NCI-H1048 (cell line): ENCODE results near the gene HUS1B.
"Not testable (repeated sequence)": the region's sequence is repeated elsewhere in the genome, so short reads cannot be mapped to it uniquely, and the experiment has no call there.

ENCODE experiments used
- DNase-seq: peaks from one replicate; lab custom pipeline; 2025; lab: John Stamatoyannopoulos, UW

The HUS1B gene

DNA sequence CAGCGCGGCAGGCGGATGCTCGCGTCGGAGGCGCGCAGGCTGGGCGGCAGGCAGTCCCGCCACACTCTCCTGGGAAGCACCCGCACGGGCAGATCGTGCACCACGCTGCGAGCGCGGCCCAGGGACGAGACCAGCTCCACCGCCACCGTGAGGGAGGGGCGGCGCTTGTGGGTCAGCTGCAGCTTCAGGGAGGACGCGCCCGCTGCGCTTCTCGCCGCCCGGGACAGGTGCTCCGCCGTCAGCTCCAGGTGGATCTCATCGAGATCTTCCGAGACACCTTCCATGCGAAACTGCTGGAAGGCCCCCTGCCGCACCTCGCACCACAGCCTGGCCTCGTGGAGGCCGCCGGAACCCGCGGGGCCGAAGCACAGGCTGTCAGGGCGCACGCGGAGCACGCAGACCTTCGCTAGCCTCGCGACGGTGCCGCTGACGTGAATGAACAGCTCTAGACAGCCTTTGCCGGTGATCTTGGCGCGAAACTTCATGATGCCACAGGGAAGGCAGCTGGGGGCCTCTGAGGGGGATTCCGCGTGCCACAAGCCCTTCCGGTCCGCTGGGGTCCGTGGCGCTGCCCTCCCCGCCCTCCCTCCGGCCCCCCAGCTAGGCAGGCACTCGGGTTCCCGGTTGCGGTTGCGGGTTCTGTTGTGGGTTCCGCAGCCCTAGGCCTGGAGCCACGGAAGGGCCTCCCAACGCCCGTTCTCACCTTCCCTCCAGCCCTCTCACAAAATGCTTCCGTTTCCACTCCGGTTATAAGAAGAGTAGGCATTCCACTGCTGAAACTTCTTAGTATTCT lies at the start of gene HUS1B:
TSS of gene HUS1B (minus strand) at position 641 of the 793 bp plus-strand sequence. CDS start at position 485, 156 bp downstream.
- no peak for DNase-seq

DNA sequence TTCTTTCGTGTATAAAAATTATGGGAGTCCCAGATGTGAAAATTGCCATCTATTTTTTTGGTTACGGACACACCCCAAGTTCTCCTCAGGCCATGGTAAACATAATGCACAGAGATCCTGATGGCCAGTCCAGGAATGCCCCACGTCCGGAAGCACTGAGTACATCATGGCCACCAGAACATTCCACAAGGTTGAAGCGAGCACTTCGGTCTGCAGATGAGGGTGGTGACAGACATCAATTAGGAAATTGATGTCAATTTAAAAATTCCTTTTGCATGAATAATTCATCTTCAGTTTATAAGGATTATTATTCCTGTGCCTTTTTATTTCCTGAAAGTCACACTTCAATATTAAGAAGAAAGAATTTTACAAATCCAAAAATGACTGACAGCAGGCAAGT lies 49.2 kb upstream of the HUS1B start:
- no peak for DNase-seq

DNA sequence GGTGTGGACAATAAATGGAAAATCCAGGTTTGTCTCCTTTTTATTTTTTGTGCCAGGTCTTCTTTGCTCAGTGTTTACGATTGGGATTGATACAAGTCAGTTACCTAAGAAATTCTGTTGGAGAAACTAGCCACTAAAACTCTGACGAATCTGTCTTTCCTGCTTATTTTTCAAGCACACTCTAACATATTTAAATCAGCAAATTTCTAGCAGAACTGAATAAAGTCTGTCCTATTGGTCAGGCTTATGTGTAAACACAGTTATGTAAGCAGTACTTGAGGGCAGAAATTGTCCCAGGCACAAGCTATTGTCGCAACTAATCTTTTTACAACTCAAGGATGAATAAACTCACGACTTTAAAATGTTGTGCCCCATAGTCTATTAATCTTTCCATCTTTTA lies 48.1 kb upstream of the HUS1B start:
- no peak for DNase-seq

DNA sequence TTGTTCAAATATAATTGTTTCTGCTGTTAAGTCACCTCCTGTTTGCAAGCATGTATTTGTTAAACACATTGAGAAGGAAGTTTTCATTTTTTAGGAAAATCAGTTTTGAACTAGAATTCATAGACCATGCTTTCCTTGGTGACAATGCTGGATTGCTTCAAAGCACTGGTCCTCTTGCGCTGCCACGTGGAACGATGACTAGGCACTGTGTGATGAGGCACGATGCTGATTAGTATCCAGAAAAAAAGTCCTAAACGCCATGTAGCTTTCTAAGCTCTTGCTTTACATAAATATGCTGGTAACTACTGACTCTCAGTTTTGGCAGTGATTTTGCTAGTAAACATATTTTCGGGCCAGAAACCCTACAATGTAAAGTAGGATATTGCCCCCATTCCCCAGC lies 47.1 kb upstream of the HUS1B start:
- DNase-seq: no peak

DNA sequence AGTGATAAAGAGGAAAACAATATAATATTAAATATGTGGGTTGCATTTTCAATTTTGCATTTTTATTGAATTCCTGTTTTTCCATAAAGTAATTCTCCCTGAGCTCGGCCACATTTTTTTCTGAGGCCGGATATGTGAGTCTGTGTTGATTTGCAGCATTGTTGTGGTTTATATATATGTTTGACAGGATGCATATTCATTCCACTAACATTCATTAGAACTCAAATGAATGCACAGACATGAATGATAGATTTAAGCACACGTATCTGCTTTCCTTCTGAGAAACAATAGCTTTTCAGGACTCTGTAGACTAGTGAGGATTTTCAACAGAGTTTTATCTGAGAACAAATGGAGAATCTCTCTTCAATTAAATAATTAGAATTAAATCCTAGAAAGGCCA lies 46.7 kb upstream of the HUS1B start:
- DNase-seq: no peak

DNA sequence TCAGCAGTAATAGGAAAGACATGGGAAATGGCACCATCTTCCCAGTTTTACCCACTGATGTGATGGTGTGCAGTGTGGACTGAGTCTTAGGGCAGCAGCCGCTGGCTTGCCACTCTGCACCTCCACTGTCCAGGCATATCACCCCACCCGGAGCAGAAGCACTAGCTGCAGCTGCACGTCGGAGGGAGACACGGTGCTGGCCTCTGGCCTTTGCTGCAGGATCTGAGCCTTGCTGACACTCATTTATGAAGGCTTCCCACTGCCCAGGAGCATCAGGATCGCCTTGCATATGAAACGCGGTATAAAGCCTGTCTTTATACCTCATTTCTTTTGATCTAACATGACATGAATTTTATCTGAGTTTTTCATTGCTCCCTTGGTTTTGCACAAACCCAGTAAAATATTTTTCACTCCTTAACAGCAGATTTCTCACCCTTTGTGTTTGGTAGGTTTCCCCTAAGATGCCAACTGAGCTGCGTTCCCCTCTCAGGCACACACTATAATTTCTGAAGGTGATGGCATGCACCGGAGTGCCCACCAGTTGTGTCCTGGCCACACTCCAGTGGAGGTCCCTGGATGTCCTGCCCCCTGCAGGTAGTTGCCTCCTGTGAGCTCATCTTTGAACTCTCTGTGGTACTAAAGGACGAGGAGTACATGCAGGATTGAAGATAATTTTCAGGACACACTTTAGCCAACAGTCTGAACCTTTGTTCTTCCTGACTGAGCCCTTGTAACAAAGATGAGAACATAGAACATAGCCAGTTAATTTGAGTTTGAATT lies 45.0 kb upstream of the HUS1B start:
- DNase-seq: no peak

DNA sequence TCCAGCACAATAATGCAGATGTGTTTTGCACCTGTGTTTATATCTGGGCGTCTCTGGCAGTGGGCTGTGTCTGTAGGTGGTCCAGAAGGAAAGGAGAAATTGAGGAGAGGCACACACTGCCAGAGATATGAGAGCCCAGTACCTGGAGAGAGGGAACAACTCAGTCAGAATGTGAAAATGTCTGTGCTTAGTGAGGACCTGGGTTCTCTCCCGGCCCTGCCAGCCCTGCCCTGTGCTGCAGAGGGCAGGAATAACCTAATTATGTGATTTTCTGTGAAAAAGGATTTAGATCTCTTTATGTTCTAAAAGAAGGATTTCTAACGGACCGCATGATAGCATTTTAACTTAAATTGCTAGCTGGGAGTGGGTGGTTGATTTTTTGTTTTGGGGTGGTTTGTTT lies 44.3 kb upstream of the HUS1B start:
- no peak for DNase-seq

DNA sequence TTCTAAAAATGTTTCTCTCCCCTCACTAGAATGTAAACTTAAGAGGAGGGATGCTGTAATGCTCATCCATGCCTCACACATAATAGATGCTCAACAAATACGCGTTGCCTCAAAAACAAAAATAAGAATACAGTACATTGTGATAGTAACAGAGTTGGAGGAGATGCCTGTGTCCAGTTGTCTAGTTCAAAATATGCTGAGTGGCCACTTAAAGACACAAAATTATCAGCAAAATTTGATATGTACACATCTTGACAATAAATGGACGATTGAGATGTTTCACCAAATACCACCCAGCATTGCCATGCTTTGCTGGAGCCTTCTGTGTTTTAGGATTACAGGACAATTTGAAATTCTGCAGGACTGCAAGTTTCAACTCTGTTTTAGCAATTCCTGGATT lies 43.6 kb upstream of the HUS1B start:
- no peak for DNase-seq

DNA sequence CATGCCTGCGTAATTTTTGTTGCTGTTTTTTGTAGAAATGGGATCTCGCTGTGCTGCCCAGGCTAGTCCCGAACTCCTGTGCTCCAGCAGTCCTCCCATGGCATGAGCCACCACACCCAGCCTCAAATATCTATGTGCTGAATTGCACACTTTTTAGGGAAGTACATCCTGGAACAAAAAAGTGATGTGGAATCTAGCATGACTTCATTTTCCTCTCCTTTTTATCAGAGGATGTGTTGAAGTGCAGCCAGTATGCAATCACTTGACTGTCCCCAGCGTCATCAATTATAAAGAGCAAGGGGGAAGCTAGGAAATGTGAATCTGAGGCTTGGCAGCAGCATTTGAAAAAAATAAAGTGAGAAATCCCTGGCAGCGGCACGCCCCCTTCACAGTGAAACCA lies 42.4 kb upstream of the HUS1B start:
- DNase-seq: no peak

DNA sequence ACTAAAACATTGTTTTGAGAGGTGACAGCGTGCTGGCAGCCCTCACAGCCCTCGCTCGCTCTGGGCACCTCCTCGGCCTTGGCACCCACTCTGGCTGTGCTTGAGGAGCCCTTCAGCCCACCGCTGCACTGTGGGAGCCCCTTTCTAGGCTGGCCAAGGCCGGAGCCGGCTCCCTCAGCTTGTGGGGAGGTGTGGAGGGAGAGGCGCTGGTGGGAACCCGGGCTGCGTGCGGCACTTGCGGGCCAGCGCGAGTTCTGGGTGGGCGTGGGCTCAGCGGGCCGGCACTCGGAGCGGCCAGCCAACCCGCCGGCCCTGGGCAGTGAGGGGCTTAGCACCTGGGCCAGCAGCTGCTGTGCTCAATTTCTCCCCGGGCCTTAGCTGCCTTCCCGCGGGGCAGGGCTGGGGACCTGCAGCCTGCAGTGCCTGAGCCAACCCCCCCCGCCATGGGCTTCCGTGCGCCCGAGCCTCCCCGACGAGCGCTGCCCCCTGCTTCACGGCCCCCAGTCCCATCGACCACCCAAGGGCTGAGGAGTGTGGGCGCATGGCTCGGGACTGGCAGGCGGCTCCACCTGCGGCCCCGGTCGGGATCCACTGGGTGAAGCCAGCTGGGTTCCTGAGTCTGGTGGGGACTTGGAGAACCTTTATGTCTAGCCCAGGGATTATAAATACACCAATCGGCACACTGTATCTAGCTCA lies 37.7 kb upstream of the HUS1B start:
- DNase-seq: not testable (repeated sequence)

DNA sequence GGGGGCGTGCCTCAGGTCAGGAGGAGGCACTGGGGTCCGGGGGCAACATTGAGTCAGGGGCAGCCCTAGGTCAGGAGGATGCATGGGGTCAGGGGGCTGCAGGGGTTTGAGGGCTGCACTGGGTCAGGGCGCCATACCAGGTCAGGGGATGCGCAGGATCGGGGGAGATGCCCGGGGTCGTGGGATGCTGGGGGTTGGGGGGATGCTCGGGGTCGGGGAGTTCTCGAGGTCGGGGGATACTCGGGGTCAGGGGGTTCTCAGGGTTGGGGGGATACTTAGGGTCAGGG lies 36.8 kb upstream of the HUS1B start:
- no peak for DNase-seq

DNA sequence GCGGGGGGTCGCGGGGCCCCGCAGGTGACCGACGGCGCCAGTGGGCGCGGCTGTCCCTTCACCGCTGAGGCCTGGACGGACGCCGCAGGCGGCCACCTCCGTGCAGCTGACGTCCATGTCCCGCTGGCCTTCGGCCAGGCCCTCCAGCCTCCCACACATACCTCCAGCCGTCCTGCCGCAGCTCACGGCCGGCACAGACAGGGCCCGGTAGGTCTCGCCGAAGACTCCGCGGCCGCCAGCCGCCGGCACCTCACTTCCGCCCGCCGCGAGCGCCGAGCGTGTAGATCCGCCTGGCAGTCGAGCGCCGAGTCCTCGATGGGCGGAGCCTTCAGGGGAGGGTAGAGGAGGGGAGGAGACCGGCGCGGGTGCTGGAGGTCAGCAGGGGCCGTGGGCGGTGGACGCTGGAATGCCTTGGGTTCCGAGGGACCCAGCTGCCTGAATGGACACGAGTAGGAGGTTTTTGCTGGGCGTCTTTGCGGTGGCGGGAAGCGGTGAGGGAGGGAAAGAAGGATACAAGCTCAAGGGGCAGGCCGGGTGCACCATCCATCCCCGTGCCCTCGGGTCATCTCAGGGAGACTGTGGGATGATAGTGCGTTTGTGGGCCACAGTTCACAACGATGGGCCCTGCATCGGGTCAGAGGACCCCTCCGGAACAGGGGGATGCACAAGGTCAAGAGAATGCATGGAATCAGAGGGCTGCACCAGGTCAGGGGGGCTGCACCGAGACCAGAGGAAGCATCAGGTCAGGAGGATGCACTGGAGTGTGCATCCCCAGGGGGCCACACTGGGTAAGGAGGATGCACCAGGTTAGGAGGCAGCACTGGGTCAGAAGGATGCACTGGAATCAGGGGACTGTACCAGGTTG lies 36.2 kb upstream of the HUS1B start, which contains the start of gene EXOC2:
TSS of gene EXOC2 (minus strand) at position 282 of the 865 bp plus-strand sequence. CDS start 55,321 bp downstream, outside the sequence.
- peak; percentile 33 for DNase-seq

DNA sequence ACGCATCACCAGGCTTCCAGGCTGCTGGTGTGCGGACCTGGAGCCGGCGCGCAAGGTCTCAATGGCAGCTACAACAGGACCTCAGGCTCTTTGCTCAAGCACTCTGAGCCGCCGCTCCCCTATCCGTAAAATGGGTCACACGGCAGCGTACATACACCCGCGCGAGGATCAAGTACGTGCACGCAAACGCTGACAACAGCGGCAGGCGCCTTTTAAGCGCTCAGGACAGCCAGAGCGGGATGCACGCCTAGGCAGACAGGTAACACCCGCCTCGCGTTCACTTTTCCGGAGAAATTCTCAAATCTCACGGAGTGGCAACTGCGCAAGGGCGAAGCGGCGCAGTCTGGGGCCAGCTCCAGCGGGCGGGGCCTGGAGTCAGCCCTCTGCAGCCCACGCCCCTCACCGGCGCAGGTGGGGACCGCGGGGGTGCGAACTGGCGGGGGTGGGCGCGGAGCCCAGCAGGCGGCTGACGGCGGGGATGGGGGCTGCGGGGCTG lies 35.5 kb upstream of the HUS1B start:
- DNase-seq: no peak

DNA sequence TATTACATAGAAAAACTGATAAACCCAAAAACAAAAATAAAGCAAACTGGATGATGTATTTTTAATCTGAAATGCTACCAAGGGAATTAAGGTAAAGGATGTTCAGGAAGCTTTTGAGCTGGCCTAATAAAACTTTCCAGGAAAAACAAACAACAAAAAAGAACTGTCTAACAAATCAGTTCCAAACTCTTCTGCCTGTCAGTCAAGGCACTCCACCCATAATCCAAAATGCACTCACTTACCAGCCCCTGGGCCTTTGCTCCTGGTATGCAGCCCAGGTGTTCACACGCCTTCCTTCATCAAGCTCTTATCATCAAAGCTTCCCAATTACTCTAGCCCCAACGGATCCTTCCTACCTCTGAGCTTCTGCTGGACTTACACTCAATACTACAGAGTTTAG lies 32.3 kb upstream of the HUS1B start:
- no peak for DNase-seq

DNA sequence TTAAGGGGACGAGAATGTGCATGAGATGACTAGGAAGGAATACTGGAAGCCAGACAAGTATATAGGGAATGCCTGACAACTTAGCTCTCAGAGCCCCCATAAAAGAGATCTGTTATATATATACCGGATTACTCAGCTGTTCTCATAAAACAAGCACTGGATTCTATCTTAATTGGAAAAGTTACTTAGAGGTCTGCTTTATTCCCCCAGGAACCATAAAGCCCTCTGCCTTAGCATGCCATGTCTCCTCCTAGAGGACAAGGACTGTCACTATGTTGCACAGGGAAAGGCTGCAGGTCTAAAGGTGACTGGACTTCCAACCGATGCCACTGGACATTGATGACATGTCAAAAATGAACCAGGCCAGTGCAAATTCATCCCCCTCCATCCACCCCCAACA lies 29.6 kb upstream of the HUS1B start:
- no peak for DNase-seq

DNA sequence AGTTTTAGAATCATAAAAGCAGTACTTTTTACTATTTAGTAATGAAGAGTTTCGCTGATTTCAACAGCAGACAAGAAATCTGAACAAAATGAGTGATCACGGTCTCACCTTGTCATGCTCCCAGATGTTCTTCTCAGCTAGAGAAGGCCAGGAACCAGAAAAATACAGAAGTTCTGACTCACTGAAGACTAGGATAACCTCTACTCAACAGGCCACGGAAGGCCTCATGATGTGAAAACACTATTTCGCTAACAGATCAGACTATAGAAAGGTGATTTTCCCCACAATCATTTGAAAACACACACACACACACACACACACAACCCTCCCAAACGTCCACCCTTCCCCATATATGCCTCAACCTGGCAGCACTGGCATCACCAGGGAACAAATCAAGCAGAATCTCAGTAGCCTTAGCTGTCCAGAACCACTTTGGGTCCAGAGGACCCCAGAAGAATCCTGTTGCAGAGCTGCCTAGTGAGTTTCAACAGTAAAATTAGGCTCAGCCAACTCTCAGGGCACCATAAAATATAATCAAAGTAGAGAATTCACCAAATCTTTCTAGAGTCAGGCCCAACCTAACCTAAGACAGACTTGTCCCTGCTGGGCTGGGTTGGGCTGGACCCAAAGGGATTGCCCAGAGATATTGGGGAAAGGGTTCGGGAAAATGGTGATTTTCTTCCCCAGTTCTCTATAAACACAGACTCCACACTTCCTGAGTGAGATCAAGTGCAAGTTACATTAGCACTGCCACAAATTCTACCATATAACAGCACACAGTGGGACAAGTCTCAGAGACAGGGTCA lies 28.1 kb upstream of the HUS1B start:
- DNase-seq: no peak

DNA sequence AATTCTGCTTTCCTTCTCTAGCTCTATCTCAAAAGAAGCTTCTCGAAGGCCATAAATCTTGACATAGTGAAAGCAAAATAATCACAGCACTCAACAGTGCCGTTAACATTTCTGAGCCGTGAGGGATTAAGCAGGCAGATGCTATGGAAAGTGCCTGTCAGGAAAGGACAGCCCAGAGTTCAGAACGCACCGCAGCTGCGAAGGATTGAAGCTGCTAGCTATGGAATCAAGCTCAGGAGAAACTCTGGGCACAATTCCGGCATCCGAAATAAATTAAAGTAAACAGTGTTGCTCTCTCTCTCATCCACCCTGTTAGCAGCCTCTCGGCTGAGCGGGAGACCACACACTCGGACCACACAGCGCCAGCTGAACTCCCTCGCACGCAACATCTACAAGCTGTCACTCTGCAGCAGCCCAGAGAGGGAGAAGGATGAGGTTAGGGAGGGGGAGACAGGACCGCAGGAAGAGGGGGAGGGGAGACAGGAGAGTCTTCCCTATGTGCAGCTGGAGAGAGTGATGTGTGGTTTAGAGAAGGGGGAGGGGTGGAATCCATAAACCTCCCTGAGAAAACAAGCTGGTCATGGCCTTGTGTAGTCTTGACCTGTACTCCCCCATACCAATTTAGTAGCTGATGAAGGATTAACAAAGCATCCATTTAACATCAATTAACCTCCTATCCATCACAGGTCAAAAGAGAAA lies 27.0 kb upstream of the HUS1B start:
- no peak for DNase-seq

DNA sequence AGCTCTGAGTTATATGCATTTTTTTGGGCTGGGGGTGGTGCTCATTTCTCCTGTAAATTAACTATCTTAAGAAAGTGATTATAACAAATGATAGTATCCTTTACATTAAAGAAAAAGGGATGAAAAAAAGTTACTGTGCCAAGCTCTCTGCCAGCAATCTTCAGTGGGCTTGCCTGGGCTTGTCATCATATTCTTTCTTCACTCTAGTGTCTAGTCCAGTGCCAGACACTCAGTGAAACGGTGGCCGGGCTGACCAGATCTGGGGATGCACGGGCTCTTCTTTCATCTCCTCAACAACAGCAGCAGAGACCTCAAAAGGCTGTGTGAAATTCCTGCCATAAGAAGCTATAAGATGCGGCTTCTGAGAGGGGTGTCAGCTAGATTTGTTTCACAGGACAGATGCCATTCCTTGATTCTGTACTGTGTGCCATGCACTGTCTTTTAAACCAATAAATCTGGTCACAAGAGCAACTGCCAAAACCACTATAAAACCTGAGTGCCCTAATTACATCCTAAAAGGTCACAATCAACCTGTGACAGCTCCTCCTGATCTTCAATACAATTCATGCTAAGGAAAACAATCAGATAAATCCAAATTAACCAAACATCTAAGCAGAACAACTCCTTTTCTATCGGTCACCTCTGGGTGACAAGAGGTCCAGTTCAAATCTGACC lies 23.9 kb upstream of the HUS1B start:
- no peak for DNase-seq

DNA sequence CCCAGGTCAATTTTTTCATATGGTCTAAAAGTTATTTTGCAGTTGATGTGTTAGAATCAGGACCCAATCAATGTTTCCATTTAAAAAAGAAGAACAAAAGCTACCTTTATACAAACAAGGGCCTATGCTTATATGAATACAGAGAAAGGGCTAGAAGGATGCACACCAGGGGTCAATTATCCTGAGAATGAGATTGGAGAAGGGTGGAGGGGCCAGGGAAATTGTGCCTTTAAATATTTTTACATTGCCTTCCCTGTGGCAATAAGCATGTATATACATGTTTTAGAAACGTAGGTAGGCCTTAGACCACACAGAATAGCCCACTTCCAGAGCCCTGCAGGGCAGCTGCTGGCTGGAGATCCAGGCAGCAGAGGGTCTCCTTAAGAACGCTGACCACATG lies 23.4 kb upstream of the HUS1B start:
- no peak for DNase-seq

DNA sequence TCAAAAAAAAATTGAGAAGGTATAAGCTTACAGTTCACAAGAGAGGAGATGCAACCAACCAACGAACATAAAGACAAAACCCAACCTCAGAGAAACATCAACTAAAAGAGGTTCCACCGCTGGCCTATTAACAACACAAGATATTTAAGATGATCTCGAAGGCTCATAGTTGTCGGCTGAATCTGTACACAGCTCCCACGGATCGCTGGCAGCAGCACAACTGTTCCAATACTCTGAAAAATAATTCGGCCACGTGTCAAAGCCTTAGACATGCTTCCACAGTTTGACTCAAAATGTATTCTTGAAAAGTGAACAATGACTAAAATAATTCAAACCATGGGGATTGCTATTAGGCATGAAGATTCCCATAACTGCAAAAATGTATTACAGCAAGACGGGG lies 22.4 kb upstream of the HUS1B start:
- no peak for DNase-seq
